CD4-positive, alpha-beta T cell treated with Interleukin-4 for 4 hours (primary cell): ENCODE measurements around the gene ZNF229.
"Not testable (repeated sequence)": the region's sequence is repeated elsewhere in the genome, so short reads cannot be mapped to it uniquely, and the experiment has no call there.

Experiments
- DNase-seq: peaks from one replicate; pipeline ENCODE4 v3.0.0-alpha.2; 2020

ZNF229 gene

GRCh38 chr19:44447916-44448674 is at the start of gene ZNF229:
TSS of gene ZNF229 (minus strand) at chr19:44448472. CDS start at chr19:44442847, 5,625 bp downstream.
- peak; percentile 55 for DNase-seq

GRCh38 chr19:44496711-44497110 is 48.4 kb upstream of the ZNF229 start:
- DNase-seq: no peak

- no peak for DNase-seq
These were observed 28.5 kb upstream of the ZNF229 start for GRCh38 chr19:44476559-44477408.

- not testable (repeated sequence) for DNase-seq
These were observed 20.5 kb upstream of the ZNF229 start for GRCh38 chr19:44468730-44469129.

GRCh38 chr19:44462600-44463286 is 14.5 kb upstream of the ZNF229 start:
- not testable (repeated sequence) for DNase-seq

GRCh38 chr19:44456016-44456415 is 7.7 kb upstream of the ZNF229 start:
- not testable (repeated sequence) for DNase-seq

- no peak for DNase-seq
These were observed 6.8 kb upstream of the ZNF229 start for GRCh38 chr19:44455100-44455499.

GRCh38 chr19:44452367-44452766 is 4.1 kb upstream of the ZNF229 start:
- DNase-seq: no peak

- no peak for DNase-seq
These were observed 3.4 kb upstream of the ZNF229 start for GRCh38 chr19:44451687-44452086.

GRCh38 chr19:44438441-44438840 is 9.8 kb downstream of the ZNF229 start:
- no peak for DNase-seq

GRCh38 chr19:44435441-44435840 is 12.8 kb downstream of the ZNF229 start:
- DNase-seq: no peak

GRCh38 chr19:44430956-44431355 is 17.3 kb downstream of the ZNF229 start:
- DNase-seq: no peak

GRCh38 chr19:44415553-44415952 is 32.7 kb downstream of the ZNF229 start:
- DNase-seq: not testable (repeated sequence)

GRCh38 chr19:44401139-44402115 is 46.8 kb downstream of the ZNF229 start, which contains the start of gene ZNF285:
TSS of gene ZNF285 (minus strand) at chr19:44401608. CDS start at chr19:44397213, 4,395 bp downstream.
- peak; percentile 78 for DNase-seq

GRCh38 chr19:44389268-44389667 is 59.0 kb downstream of the ZNF229 start:
- DNase-seq: not testable (repeated sequence)
